Measurements from ENCODE around the gene PFKL. TPM values are rescaled to one million over a fixed set of nuclear protein-coding genes. Genes with fewer than 3 reads are reported as not detected.

Gene PFKL
- total RNA-seq, 1 donor from 2014 or later, result 66.6 TPM

GRCh38 chr21:44372616-44373015, 72.8 kb downstream of the PFKL start:
- Mint-ChIP-seq H3K4me1 (ENCODE audit: unreplicated experiment) (peaks cover 5% of the 10 kb centered on the region), H3K9me3 (ENCODE audit: unreplicated experiment) (peaks cover 8% of the 10 kb centered on the region), H3K27me3 (ENCODE audit: unreplicated experiment) (peaks cover 31% of the 10 kb centered on the region), H3K4me3 (ENCODE audit: unreplicated experiment) (no peak overlapping the region), H3K27ac (ENCODE audit: unreplicated experiment) (no peak overlapping the region), H3K36me3 (ENCODE audit: low read depth, unreplicated experiment) (peaks cover 11% of the 10 kb centered on the region)
- TF ChIP-seq, protein P1, sequence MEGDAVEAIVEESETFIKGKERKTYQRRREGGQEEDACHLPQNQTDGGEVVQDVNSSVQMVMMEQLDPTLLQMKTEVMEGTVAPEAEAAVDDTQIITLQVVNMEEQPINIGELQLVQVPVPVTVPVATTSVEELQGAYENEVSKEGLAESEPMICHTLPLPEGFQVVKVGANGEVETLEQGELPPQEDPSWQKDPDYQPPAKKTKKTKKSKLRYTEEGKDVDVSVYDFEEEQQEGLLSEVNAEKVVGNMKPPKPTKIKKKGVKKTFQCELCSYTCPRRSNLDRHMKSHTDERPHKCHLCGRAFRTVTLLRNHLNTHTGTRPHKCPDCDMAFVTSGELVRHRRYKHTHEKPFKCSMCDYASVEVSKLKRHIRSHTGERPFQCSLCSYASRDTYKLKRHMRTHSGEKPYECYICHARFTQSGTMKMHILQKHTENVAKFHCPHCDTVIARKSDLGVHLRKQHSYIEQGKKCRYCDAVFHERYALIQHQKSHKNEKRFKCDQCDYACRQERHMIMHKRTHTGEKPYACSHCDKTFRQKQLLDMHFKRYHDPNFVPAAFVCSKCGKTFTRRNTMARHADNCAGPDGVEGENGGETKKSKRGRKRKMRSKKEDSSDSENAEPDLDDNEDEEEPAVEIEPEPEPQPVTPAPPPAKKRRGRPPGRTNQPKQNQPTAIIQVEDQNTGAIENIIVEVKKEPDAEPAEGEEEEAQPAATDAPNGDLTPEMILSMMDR (IDR thresholded peaks at IDR 0.05; ENCODE audit: unreplicated experiment), result no peak
- DNase-seq (ENCODE audit: low spot score), result no peak

DNA sequence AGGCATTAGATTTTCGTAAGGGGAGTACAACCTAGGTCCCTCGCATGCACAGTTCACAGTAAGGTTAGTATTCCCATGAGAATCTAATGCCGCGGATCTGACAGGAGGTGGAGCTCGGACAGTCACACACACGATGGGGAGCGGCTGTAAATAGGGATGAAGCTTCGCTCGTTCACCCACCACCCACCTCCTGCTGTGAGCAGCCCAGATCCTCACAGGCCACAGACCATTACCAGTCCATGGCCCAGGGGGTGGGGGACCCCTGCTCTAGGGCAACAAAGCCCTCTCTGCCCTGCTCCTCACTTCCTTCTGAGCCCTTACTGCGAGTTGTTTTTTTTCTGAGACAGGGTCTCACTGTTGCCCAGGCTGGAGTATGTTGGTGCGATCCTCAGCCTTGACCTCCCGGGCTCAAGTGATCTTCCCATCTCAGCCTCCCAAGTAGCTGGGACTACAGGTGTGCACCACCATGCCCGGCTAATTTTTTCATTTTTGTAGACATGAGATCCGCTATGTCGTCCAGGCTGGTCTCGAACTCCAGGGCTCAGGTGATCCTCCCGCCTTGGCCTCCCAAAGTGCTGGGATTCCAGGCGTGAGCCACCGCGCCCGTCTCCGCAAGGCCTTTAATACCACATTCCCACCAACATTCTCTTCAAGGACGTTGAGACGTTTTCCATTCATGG, 74.9 kb downstream of the PFKL start:
- Mint-ChIP-seq H3K27me3 (ENCODE audit: unreplicated experiment) (peaks cover 25% of the 10 kb centered on the region), H3K9me3 (ENCODE audit: unreplicated experiment) (peaks cover 8% of the 10 kb centered on the region), H3K4me3 (ENCODE audit: unreplicated experiment) (no peak overlapping the region), H3K27ac (ENCODE audit: unreplicated experiment) (peak overlapping the region; percentile 32), H3K36me3 (ENCODE audit: low read depth, unreplicated experiment) (peaks cover 11% of the 10 kb centered on the region), H3K4me1 (ENCODE audit: unreplicated experiment) (peaks cover 5% of the 10 kb centered on the region)
- TF ChIP-seq, protein P1 (IDR thresholded peaks at IDR 0.05; ENCODE audit: unreplicated experiment), result no peak
- no peak for DNase-seq (ENCODE audit: low spot score)

- H3K4me3 Mint-ChIP-seq (ENCODE audit: unreplicated experiment), result no peak overlapping the region
- H3K36me3 Mint-ChIP-seq (ENCODE audit: low read depth, unreplicated experiment), result peaks cover 11% of the 10 kb centered on the region
- peaks cover 28% of the 10 kb centered on the region for H3K27me3 Mint-ChIP-seq (ENCODE audit: unreplicated experiment)
- TF ChIP-seq, protein P1 (IDR thresholded peaks at IDR 0.05; ENCODE audit: unreplicated experiment), result no peak
- H3K27ac Mint-ChIP-seq (ENCODE audit: unreplicated experiment), result peak overlapping the region; percentile 32
- DNase-seq (ENCODE audit: low spot score), result no peak
- peaks cover 8% of the 10 kb centered on the region for H3K9me3 Mint-ChIP-seq (ENCODE audit: unreplicated experiment)
- peaks cover 5% of the 10 kb centered on the region for H3K4me1 Mint-ChIP-seq (ENCODE audit: unreplicated experiment)
These were observed 75.4 kb downstream of the PFKL start for GRCh38 chr21:44375281-44375651.

GRCh38 chr21:44375761-44376241, 75.9 kb downstream of the PFKL start:
- H3K27ac Mint-ChIP-seq (ENCODE audit: unreplicated experiment), result no peak overlapping the region
- peaks cover 11% of the 10 kb centered on the region for H3K36me3 Mint-ChIP-seq (ENCODE audit: low read depth, unreplicated experiment)
- TF ChIP-seq, protein P1 (IDR thresholded peaks at IDR 0.05; ENCODE audit: unreplicated experiment), result no peak
- H3K9me3 Mint-ChIP-seq (ENCODE audit: unreplicated experiment), result peaks cover 8% of the 10 kb centered on the region
- no peak for DNase-seq (ENCODE audit: low spot score)
- H3K4me3 Mint-ChIP-seq (ENCODE audit: unreplicated experiment), result no peak overlapping the region
- H3K27me3 Mint-ChIP-seq (ENCODE audit: unreplicated experiment), result peaks cover 28% of the 10 kb centered on the region
- peaks cover 5% of the 10 kb centered on the region for H3K4me1 Mint-ChIP-seq (ENCODE audit: unreplicated experiment)

GRCh38 chr21:44376606-44377005, 76.8 kb downstream of the PFKL start:
- DNase-seq (ENCODE audit: low spot score), result no peak
- TF ChIP-seq, protein P1 (IDR thresholded peaks at IDR 0.05; ENCODE audit: unreplicated experiment), result no peak
- H3K27ac Mint-ChIP-seq (ENCODE audit: unreplicated experiment), result no peak overlapping the region
- H3K36me3 Mint-ChIP-seq (ENCODE audit: low read depth, unreplicated experiment), result peaks cover 11% of the 10 kb centered on the region
- peaks cover 26% of the 10 kb centered on the region for H3K27me3 Mint-ChIP-seq (ENCODE audit: unreplicated experiment)
- H3K4me3 Mint-ChIP-seq (ENCODE audit: unreplicated experiment), result no peak overlapping the region
- peaks cover 5% of the 10 kb centered on the region for H3K4me1 Mint-ChIP-seq (ENCODE audit: unreplicated experiment)
- peaks cover 8% of the 10 kb centered on the region for H3K9me3 Mint-ChIP-seq (ENCODE audit: unreplicated experiment)
